ENCODE data around the gene TYW1B. TPM values are rescaled to one million over a fixed set of nuclear protein-coding genes. Genes with fewer than 3 reads are reported as not detected.
"Not testable (repeated sequence)": the region's sequence is repeated elsewhere in the genome, so short reads cannot be mapped to it uniquely, and the experiment has no call there.

TYW1B gene
- total RNA-seq, 1 experiment from 2014 or later = 5.5 TPM

DNA sequence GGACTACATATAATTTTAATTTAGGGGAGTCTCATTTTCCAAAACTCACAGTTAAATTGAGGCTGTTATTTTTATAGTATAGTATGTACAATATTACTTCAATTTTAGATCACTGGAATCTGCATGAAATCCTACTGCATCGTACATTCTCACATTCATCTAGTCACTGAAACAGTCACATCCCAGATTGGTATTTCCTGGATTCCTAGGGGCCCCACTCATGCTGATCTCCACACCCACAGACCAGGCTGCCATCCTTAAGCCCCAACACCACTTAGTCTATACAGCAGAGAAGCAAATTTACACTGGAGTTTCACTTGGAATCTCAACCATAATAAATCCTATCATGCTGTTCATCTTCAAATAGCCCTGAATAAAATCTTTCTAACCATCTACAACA, 26.4 kb downstream of the TYW1B start:
- not testable (repeated sequence) for H3T11ph ChIP-seq (ENCODE audit: low read length); H4K5ac ChIP-seq (ENCODE audit: insufficient read length, low read depth, low read length); H4K8ac ChIP-seq (replicated peaks; ENCODE audit: insufficient read length, low read depth, low read length); H2BK20ac ChIP-seq (ENCODE audit: low read depth, low read length, poor library complexity, severe bottlenecking); H3K4me3 Mint-ChIP-seq; H4K91ac ChIP-seq (ENCODE audit: insufficient read length, low read depth, low read length); H3K14ac ChIP-seq (ENCODE audit: insufficient read depth, low read length); H3K79me2 ChIP-seq (ENCODE audit: insufficient read depth, low read length); H2BK120ac ChIP-seq (ENCODE audit: low read depth, low read length, poor library complexity, severe bottlenecking); H3K27me3 ChIP-seq (ENCODE audit: insufficient read depth, low read length); H2AFZ ChIP-seq (ENCODE audit: low read length); H3K27me3 Mint-ChIP-seq (ENCODE audit: low read depth); H3K9me3 Mint-ChIP-seq; H3K9me3 ChIP-seq (ENCODE audit: control insufficient read depth, low read depth, low read length); H4K20me1 ChIP-seq (ENCODE audit: control insufficient read depth, insufficient read depth, insufficient read length); H3K23me2 ChIP-seq (ENCODE audit: insufficient read length, low read depth, low read length, poor library complexity, severe bottlenecking); H2AK5ac ChIP-seq (ENCODE audit: insufficient read length, low read length); H3K23ac ChIP-seq (ENCODE audit: insufficient read length, low read depth, low read length); H3K4me1 Mint-ChIP-seq; H2BK5ac ChIP-seq (ENCODE audit: insufficient read length, low read length); H2BK15ac ChIP-seq (ENCODE audit: low read depth, low read length); H3K27ac ChIP-seq (ENCODE audit: insufficient read length, low read depth, low read length); H3K9ac ChIP-seq (ENCODE audit: extremely low read depth, insufficient read length, low read length); H3K4me2 ChIP-seq (ENCODE audit: insufficient read depth, insufficient read length, low read length); H2BK12ac ChIP-seq (ENCODE audit: insufficient read length, low read depth, low read length); H3K18ac ChIP-seq (ENCODE audit: insufficient read length, low read depth, low read length); H3K56ac ChIP-seq (ENCODE audit: insufficient read length, low read depth, low read length); DNase-seq; H3K4me1 ChIP-seq (ENCODE audit: insufficient read depth, low read length); H3K79me1 ChIP-seq (ENCODE audit: insufficient read depth, low read depth, low read length, poor library complexity, severe bottlenecking); H3K4ac ChIP-seq (ENCODE audit: low read depth, low read length); H3K27ac Mint-ChIP-seq
- H3K36me3 Mint-ChIP-seq (ENCODE audit: insufficient read depth in 1 of 3, low read depth in 3 of 3) = peaks cover 23 to 46% (median 41%) of the 10 kb centered on the region in 3 experiments
- WGBS (ENCODE audit: extremely low coverage, insufficient read length, low lambda C conversion rate) = no CpG with 5 or more reads among the region's 1 CpG

DNA sequence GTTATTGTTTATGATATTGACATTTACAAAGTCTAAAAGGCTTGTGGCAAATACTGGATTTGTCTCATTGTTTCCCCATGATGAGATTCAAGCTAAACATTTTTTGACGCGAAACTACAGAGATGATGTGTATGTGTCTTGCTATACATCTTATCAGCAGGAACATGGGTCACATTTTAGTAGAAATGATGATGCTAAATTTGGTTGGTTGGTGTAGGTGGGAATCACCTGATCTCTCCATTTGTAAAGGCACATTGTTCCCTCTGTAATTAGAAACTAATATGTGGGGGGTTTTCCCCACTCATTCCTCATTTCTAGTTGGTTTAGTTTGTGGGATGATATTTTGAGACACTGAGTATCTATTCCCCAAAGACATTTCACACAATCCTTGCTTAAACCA, 32.6 kb downstream of the TYW1B start:
- not testable (repeated sequence) for H2BK20ac ChIP-seq (ENCODE audit: low read depth, low read length, poor library complexity, severe bottlenecking); H3K4me3 Mint-ChIP-seq; H3K4ac ChIP-seq (ENCODE audit: low read depth, low read length); H3K9me3 Mint-ChIP-seq; H2AFZ ChIP-seq (ENCODE audit: low read length); H3K79me1 ChIP-seq (ENCODE audit: insufficient read depth, low read depth, low read length, poor library complexity, severe bottlenecking); H2BK12ac ChIP-seq (ENCODE audit: insufficient read length, low read depth, low read length); H3K27me3 Mint-ChIP-seq (ENCODE audit: low read depth); H4K8ac ChIP-seq (replicated peaks; ENCODE audit: insufficient read length, low read depth, low read length); H3K23me2 ChIP-seq (ENCODE audit: insufficient read length, low read depth, low read length, poor library complexity, severe bottlenecking); H2AK5ac ChIP-seq (ENCODE audit: insufficient read length, low read length); H3K56ac ChIP-seq (ENCODE audit: insufficient read length, low read depth, low read length); H4K20me1 ChIP-seq (ENCODE audit: control insufficient read depth, insufficient read depth, insufficient read length); H3K9me3 ChIP-seq (ENCODE audit: control insufficient read depth, low read depth, low read length); H3K23ac ChIP-seq (ENCODE audit: insufficient read length, low read depth, low read length); H3K4me2 ChIP-seq (ENCODE audit: insufficient read depth, insufficient read length, low read length); H3K27ac Mint-ChIP-seq; H3K27ac ChIP-seq (ENCODE audit: insufficient read length, low read depth, low read length); H4K5ac ChIP-seq (ENCODE audit: insufficient read length, low read depth, low read length); H3K9ac ChIP-seq (ENCODE audit: extremely low read depth, insufficient read length, low read length); H2BK5ac ChIP-seq (ENCODE audit: insufficient read length, low read length); H3K27me3 ChIP-seq (ENCODE audit: insufficient read depth, low read length); H3T11ph ChIP-seq (ENCODE audit: low read length); H2BK15ac ChIP-seq (ENCODE audit: low read depth, low read length); H3K4me1 Mint-ChIP-seq; DNase-seq; H3K14ac ChIP-seq (ENCODE audit: insufficient read depth, low read length); H4K91ac ChIP-seq (ENCODE audit: insufficient read length, low read depth, low read length); H3K79me2 ChIP-seq (ENCODE audit: insufficient read depth, low read length); H2BK120ac ChIP-seq (ENCODE audit: low read depth, low read length, poor library complexity, severe bottlenecking); H3K18ac ChIP-seq (ENCODE audit: insufficient read length, low read depth, low read length); H3K4me1 ChIP-seq (ENCODE audit: insufficient read depth, low read length)
- H3K36me3 Mint-ChIP-seq (ENCODE audit: insufficient read depth in 1 of 3, low read depth in 3 of 3) = peaks cover 19 to 49% (median 32%) of the 10 kb centered on the region in 3 experiments
- no CpG with 5 or more reads among the region's 2 CpGs for WGBS (ENCODE audit: extremely low coverage, insufficient read length, low lambda C conversion rate)

All from H9 (cell line).